Pons (tissue), 1 donor: ENCODE measurements around the gene FOXL3.

Source experiments
- DNase-seq: peaks from one replicate; pipeline ENCODE4 v3.0.0-alpha.2; 2016; ENCODE audit warnings: low spot score

FOXL3 gene

DNA sequence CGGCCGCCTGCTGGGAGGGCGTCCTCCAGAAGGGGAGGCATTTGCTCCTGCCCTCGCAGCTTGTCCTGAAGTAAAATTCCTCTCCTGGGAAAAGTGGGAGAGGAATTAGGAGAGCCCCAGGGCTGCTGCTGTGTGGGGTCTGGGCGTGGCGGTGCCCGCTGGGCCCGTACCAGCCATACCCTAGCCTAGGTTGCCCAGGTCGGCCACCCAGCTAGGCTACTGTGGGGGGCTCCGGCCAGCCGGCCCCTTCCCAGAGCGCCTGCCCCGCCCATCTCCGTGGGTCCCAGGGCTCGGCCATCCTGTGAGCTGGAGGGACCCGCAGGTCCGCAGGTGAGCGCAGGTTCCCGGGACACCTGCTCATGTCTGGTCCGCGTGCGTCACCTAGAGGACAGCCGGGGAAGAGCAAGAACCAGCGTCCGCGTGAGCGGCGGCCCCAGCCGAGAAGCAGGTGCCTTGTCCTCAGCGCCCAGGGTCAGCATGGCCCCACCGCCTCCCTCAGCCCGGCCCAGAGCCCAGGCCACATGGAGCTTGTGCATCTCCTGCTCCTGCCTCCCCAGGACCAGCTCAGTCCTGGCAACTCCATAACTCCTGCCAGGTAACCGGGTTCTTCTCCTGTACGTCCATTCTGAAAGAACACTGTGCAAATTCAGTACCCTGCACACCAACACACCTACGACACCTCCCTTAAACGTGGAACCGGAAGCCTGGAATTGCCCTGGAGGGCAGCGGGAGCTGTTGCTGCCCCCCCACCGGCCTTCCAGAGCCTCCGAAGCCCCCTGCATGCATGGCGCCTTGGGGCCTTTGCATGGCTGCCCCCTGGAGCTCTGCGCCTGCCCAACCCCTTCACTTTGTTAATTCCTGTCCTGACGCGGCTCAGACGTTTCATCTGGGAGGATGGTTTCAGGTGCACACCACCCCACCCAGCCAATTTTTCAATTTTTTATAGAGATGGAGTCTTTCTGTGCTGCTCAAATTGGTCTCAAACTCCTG, 22.8 kb upstream of the FOXL3 start:
- no peak for DNase-seq

- DNase-seq: no peak
Measured at GRCh38 chr7:268991-269390, 21.0 kb upstream of the FOXL3 start.

DNA sequence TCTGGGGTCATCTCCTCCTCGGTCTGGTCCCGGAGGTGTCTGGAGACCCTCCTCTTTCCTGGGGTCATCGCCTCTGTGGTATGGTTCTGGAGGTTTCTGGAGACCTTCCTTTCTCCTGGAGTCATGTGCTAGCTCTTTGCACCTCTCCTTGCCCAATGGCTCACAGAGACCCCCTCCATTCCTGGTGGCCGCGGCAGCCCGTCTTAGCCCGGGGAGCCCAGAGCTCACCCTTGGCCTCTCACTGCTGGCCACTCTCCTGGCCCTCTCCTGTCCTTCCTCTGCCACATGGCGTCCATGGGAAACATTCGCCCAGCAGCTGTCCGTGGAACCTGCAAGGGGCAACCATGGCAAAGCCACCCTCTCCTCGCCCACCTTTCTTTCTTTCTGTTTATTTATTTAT, 20.2 kb upstream of the FOXL3 start:
- DNase-seq: no peak

- DNase-seq: no peak
Measured at GRCh38 chr7:270351-270983, 19.5 kb upstream of the FOXL3 start.

GRCh38 chr7:271266-272107, 18.5 kb upstream of the FOXL3 start:
- DNase-seq: no peak

DNA sequence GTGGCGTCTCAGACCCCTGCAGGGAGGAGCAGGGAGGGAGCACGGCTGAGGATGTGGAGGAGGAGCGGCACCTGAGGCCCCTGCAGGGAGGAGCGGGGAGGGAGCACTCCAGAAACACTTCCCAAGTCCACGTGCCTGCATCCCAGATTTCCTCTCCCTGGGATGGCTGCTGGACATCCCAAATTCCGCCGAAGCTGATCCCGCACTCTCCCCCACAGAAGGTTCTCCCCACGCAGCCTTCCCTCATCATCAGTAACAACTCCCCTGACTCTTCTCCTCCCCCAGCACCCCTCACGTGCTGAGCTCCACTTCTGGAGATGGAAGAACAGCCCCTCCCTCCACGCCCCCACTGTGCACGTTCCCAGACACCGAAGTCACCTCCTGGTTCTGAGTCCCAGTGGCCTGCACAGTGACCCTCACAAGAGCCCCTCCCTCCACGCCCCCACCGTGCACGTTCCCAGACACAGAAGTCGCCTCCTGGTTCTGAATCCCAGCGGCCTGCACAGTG, 17.8 kb upstream of the FOXL3 start:
- no peak for DNase-seq

- DNase-seq: no peak
Measured at GRCh38 chr7:272631-273030, 17.3 kb upstream of the FOXL3 start.

GRCh38 chr7:273327-273726, 16.6 kb upstream of the FOXL3 start:
- no peak for DNase-seq

- DNase-seq: no peak
Measured at GRCh38 chr7:274266-274665, 15.7 kb upstream of the FOXL3 start.

- DNase-seq: no peak
Measured at GRCh38 chr7:276230-276835, 13.6 kb upstream of the FOXL3 start.

- no peak for DNase-seq
Measured at GRCh38 chr7:277228-277627, 12.7 kb upstream of the FOXL3 start.

- no peak for DNase-seq
Measured at GRCh38 chr7:278081-278480, 11.9 kb upstream of the FOXL3 start.

- no peak for DNase-seq
Measured at GRCh38 chr7:279821-280220, 10.1 kb upstream of the FOXL3 start.

- DNase-seq: no peak
Measured at GRCh38 chr7:280461-280860, 9.5 kb upstream of the FOXL3 start.

- DNase-seq: no peak
Measured at GRCh38 chr7:281637-282036, 8.3 kb upstream of the FOXL3 start.

DNA sequence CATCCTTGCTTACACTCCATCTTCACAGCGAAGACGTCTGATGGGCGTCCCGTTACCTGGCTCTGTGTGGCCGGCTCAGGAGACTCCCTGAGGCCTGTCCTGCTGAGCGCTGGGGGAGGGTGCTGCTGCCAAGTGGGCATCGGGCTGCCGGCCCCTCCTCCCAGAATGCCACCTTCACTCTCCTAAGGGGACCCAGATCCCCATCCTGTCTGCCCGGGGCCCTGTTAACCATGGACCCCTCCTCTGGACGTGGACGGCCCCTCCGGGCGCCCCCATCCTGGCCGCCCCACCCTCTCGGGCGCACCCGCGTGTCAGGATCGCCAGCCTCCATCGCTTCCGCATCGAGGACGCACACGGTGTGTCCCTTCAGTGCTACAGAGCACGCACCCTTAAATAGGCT, 7.3 kb upstream of the FOXL3 start:
- DNase-seq: no peak

GRCh38 chr7:284762-285722, 4.9 kb upstream of the FOXL3 start:
- no peak for DNase-seq

DNA sequence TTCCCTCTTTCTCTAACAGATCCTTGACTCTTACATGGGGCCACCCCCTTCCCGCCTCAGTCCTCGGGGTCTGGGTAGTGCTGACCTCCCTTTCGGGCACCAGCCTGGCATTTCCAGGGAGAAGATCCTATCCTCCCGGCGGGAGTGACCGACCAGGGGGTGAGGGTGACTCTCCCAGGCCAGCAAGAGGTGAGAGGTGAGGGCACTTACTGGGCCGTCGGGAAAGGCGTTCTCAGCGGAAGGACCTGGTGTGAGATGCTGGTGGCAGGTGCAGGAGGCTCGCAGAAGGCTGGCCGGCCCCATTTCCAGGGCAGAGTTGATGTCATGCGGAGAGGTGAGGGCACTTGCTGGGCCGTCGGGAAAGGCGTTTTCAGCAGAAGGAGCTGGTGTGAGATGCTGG, 4.2 kb upstream of the FOXL3 start:
- no peak for DNase-seq

GRCh38 chr7:286266-286665, 3.7 kb upstream of the FOXL3 start:
- no peak for DNase-seq

GRCh38 chr7:288671-289101, 1.3 kb upstream of the FOXL3 start:
- no peak for DNase-seq
